ENCODE measurements around the gene ZBED1.

- TF ChIP-seq POLR2A (IDR thresholded peaks at IDR 0.05; ENCODE audit: low read depth, low read length): no peak
- TF ChIP-seq TAF1 (IDR thresholded peaks at IDR 0.05; ENCODE audit: borderline replicate concordance, low read depth, low read length): no peak
- TF ChIP-seq POLR2AphosphoS5 (IDR thresholded peaks at IDR 0.05; ENCODE audit: low read depth, low read length): no peak
Observed at GRCh38 chrX:2483398-2484060, 17.2 kb downstream of the ZBED1 start.
